GM10266 (cell line): ENCODE measurements around the gene PDE1C.

Source experiments
- DNase-seq: peaks from one replicate; pipeline ENCODE4 v3.0.0; 2012; ENCODE audit errors: extremely low spot score
- TF ChIP-seq, protein P1 (sequence below): IDR thresholded peaks from 2 replicates; pipeline ENCODE4 v1.5.1; 2012; ENCODE audit warnings: mild to moderate bottlenecking, low read depth; ENCODE audit not compliant: control insufficient read depth, insufficient read depth; ENCODE audit errors: missing control alignments

Gene PDE1C

GRCh38 chr7:32068411-32069101, 1.7 kb downstream of the PDE1C start:
- no peak for DNase-seq
- TF ChIP-seq, protein P1, sequence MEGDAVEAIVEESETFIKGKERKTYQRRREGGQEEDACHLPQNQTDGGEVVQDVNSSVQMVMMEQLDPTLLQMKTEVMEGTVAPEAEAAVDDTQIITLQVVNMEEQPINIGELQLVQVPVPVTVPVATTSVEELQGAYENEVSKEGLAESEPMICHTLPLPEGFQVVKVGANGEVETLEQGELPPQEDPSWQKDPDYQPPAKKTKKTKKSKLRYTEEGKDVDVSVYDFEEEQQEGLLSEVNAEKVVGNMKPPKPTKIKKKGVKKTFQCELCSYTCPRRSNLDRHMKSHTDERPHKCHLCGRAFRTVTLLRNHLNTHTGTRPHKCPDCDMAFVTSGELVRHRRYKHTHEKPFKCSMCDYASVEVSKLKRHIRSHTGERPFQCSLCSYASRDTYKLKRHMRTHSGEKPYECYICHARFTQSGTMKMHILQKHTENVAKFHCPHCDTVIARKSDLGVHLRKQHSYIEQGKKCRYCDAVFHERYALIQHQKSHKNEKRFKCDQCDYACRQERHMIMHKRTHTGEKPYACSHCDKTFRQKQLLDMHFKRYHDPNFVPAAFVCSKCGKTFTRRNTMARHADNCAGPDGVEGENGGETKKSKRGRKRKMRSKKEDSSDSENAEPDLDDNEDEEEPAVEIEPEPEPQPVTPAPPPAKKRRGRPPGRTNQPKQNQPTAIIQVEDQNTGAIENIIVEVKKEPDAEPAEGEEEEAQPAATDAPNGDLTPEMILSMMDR, result no peak

DNA sequence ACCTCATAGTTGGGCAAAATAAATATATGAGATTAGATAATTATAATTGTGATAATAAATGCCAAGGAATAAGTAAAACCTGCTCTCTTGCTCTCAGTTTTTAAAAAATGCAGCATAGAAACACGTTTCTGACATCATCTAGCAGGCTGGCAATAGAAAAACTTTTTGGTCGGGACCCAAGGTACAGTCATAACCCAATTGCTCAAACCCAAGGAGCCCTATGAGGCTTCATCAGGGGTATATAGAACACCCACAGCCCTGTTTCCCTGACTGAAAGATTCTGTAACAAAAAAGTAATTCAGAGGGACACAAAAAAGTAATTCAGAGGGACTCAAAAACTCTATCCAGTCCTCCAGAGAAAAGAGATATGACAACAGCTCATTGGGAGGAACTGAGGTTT, 3.8 kb downstream of the PDE1C start:
- TF ChIP-seq, protein P1, result no peak
- DNase-seq, result no peak

DNA sequence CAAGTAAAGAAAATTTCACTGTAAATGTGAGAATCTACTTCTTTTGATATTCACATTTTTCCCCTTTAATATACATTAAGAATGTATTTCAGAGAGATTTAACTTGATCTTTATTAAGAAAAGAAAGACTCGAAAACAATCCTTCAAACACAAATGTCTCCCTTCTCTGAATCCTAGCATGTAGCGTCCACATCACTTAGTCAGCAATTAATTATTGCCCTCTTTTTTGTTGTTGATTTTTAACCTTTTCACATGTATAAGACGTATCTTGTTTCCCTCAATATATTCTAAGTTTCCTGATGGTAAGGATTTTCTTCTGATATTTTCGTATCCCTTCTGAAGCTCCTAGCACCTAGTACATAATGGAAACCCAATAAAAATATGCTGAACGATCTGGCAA, 6.6 kb downstream of the PDE1C start:
- DNase-seq, result no peak
- TF ChIP-seq, protein P1, result no peak

DNA sequence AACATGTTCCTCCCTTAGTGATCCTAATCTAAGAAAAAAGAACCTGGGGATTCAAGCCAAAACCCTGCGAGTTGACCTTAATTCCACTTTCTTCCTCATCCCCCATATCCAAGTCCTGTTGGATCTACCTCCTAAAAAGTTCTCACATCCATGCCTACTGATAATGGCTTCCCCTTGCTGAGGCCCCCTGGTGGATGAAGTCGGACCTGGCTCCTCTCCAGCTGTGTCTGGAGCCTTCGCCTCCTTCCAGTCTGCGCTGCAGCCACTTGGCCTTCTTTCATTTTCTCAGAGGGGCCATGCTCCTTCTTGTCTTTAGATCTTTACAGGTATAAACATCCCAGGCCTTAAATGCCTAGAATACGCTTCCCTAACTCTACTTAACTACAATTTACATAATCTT, 8.1 kb downstream of the PDE1C start:
- TF ChIP-seq, protein P1, result peak; percentile 52
- no peak for DNase-seq

- no peak for DNase-seq
- TF ChIP-seq, protein P1, result no peak
Observed at GRCh38 chr7:32061346-32061745, 8.9 kb downstream of the PDE1C start.

DNA sequence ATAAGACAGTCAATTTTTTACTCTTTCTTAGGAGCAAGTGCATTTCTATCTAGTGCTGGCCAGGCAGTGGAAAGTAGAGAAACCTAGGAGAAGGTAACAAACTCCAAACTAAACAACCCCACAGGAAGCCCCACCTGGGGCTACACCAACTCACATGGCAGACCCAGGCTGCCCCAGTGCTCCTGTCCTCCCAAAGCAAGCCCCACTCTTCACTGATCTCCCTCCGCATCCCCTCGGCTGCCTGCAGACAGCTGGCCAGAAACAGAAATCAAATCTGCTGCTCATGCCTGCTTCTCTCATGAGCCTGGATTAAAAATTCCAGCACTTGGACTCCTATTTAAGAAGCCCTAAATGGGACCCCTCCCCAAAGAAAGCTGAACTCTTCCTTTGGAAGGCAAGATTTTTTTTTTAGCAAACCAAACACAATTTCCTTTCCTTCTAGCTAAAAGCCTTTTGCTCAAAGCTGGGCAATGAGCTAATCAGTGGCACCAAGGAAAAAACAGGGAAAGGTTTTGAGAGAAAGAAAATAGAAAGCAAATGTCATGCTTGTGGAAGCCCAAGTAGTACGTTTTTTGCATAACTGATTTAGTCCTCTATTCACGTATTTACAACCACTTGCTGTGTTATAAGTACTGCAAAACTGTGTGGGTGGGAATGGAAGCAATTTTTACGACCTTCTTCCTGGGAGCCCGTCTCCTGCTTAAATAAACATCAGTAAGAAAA, 10.8 kb downstream of the PDE1C start:
- TF ChIP-seq, protein P1, result no peak
- no peak for DNase-seq

GRCh38 chr7:32058002-32058401, 12.2 kb downstream of the PDE1C start:
- TF ChIP-seq, protein P1, result no peak
- DNase-seq, result no peak
